ENCODE measurements around the gene DQX1. TPM values are rescaled to one million over a fixed set of nuclear protein-coding genes. Genes with fewer than 3 reads are reported as not detected.

The DQX1 gene
- total RNA-seq, 3 donors from 2014 or later (not counting 1 experiment from before 2014, with no cell fraction given): 0.21 to 0.43 TPM; not detected in 1

DNA sequence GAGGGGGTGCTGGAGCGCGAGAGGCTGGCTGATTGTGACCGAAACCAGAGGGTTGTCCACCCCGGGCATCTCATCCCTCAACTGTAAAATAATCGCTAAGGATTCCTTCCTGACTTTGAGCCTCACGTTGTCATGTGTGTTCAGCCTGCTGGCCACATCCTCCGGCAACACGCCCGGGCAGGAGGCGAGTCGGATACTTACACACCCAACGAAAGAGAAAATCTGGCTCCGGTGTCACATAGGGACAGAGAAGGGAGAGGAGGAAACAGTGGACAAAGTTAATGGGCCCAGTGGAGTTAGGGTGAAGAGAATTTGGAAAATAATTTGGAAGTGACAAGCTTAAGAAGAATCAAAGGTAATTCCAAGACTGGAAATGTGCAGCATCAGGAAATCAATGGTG is 9.4 kb downstream of the DQX1 start:
- intact Hi-C loops (cut with micrococcal nuclease): loop anchor here (1.0 kb wide), 1 partner anchor 13 kb away; the partner anchor contains the start of genes AUP1 and HTRA2
- ATAC-seq: no peak
- no peak overlapping the region for H3K27ac Mint-ChIP-seq

DNA sequence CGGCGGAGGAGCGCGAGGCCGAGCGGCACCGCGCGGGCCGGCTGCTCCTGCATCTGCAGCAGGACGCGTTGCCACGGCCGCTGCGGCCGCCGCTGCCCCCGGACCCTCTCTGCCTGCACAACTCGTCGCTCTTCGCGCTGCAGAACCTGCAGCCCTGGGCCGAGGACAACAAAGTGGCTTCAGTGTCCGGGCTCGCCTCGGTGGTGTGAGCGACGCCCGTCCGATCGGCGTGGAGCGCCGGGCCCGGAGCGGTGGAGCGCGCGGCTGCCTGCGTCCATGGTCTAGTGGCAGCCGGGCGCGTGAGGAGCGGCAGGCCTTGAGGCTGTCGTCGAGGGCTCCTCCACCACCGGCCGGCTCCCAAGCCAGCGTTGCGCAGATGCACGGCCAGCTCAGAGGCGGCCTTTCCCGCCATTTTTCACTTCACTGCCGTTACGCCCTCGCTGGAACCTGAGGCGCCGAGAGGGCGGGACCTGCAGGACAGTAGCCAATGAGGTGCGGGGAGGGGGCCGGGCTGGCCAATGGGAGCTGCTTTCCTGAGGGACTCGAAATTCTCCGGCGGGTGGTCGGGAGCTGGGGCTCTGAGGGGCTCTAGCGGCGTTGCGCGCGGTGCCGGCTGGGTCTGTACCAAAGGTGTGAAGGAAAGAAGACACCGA is 9.9 kb downstream of the DQX1 start:
- Mint-ChIP-seq H3K4me1 (peaks cover 10 to 20% of the 10 kb centered on the region in 2 donors), H3K36me3 (no peaks in the 10 kb centered on the region), H3K4me3 (peak overlapping the region; percentile 86), H3K27me3 (ENCODE audit: low read depth in 2 of 2) (peaks cover 73 to 78% of the 10 kb centered on the region in 2 donors), H3K27ac (no peak overlapping the region), H3K9me3 (no peaks in the 10 kb centered on the region)
- intact Hi-C loops (cut with micrococcal nuclease): loop anchor here (1.0 kb wide), 1 partner anchor 13 kb away; the partner anchor contains the start of genes AUP1 and HTRA2
- peak overlapping the region; percentile 21 for H3K4me3 ChIP-seq (ENCODE audit: low read length)
- TF ChIP-seq, protein P1, sequence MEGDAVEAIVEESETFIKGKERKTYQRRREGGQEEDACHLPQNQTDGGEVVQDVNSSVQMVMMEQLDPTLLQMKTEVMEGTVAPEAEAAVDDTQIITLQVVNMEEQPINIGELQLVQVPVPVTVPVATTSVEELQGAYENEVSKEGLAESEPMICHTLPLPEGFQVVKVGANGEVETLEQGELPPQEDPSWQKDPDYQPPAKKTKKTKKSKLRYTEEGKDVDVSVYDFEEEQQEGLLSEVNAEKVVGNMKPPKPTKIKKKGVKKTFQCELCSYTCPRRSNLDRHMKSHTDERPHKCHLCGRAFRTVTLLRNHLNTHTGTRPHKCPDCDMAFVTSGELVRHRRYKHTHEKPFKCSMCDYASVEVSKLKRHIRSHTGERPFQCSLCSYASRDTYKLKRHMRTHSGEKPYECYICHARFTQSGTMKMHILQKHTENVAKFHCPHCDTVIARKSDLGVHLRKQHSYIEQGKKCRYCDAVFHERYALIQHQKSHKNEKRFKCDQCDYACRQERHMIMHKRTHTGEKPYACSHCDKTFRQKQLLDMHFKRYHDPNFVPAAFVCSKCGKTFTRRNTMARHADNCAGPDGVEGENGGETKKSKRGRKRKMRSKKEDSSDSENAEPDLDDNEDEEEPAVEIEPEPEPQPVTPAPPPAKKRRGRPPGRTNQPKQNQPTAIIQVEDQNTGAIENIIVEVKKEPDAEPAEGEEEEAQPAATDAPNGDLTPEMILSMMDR (IDR thresholded peaks at IDR 0.05): no peak
- peaks cover 65% of the 10 kb centered on the region for H3K27me3 ChIP-seq (ENCODE audit: control insufficient read depth, insufficient read depth, low read length)
- H3K9me3 ChIP-seq (ENCODE audit: control insufficient read depth, insufficient read depth, low read length): no peaks in the 10 kb centered on the region
- H3K4me1 ChIP-seq (ENCODE audit: control insufficient read depth, insufficient read depth, low read length): peaks cover 31% of the 10 kb centered on the region
- DNase-seq: peak; percentile 65 to 79
- no peaks in the 10 kb centered on the region for H3K36me3 ChIP-seq (ENCODE audit: control insufficient read depth, insufficient read depth, low read length)
- WGBS (ENCODE audit: insufficient coverage): 4% methylated on average over 72 of the region's 72 CpGs
- no peak overlapping the region for H3K27ac ChIP-seq (ENCODE audit: low read length)
- peak; percentile 79 to 88 (median 86) for ATAC-seq

More for the DNA sequence above, 9.4 kb downstream of the DQX1 start:
- no peaks in the 10 kb centered on the region for H3K36me3 Mint-ChIP-seq
- H3K4me3 ChIP-seq (ENCODE audit: low read length): peak overlapping the region; percentile 21
- peak overlapping the region; percentile 86 for H3K4me3 Mint-ChIP-seq
- no peaks in the 10 kb centered on the region for H3K9me3 ChIP-seq (ENCODE audit: control insufficient read depth, insufficient read depth, low read length)
- peaks cover 10 to 20% of the 10 kb centered on the region in 2 donors for H3K4me1 Mint-ChIP-seq
- WGBS (ENCODE audit: insufficient coverage): 67% methylated on average over 13 of the region's 13 CpGs
- no peak for DNase-seq
- peaks cover 68 to 72% of the 10 kb centered on the region in 2 donors for H3K27me3 Mint-ChIP-seq (ENCODE audit: low read depth in 2 of 2)
- H3K4me1 ChIP-seq (ENCODE audit: control insufficient read depth, insufficient read depth, low read length): peaks cover 31% of the 10 kb centered on the region
- H3K36me3 ChIP-seq (ENCODE audit: control insufficient read depth, insufficient read depth, low read length): no peaks in the 10 kb centered on the region
- H3K27me3 ChIP-seq (ENCODE audit: control insufficient read depth, insufficient read depth, low read length): peaks cover 61% of the 10 kb centered on the region
- TF ChIP-seq, protein P1 (IDR thresholded peaks at IDR 0.05): no peak
- no peaks in the 10 kb centered on the region for H3K9me3 Mint-ChIP-seq
- no peak overlapping the region for H3K27ac ChIP-seq (ENCODE audit: low read length)

DNA sequence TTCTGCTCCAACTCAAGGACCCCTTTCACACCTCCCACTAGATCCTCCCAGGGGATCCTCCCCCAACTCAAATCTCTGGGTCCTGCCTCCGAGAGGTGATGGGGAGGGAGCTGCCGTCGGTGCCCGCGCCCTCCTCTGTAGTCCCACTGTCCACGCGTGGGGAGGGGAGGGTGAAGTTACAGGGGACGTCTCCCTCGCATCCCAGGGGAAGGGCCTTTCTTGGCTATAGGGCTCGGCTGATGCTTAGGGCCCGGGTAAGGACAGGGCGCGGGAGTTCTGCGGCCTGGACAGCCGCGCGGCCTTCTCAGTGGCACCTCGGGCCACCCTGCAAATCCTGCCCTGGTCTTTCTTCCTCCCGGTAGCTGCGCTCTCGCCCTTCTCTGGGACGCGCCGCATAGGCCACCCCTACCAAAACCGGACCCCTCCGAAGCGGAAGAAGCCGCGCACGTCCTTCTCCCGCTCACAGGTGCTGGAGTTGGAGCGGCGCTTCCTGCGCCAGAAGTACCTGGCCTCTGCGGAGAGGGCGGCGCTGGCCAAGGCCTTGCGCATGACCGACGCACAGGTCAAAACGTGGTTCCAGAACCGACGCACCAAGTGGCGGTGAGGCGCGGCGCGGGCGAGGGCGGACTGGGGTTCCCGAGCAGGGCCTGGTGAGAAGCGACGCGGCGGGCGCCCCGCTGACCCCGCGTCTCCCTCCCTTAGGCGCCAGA is 10.6 kb downstream of the DQX1 start:
- no peak overlapping the region for H3K27ac Mint-ChIP-seq
- 7% methylated on average over 60 of the region's 60 CpGs for WGBS (ENCODE audit: insufficient coverage)
- Histone ChIP-seq H3K4me1 (ENCODE audit: control insufficient read depth, insufficient read depth, low read length) (peaks cover 31% of the 10 kb centered on the region), H3K36me3 (ENCODE audit: control insufficient read depth, insufficient read depth, low read length) (no peaks in the 10 kb centered on the region), H3K4me3 (ENCODE audit: low read length) (no peak overlapping the region), H3K27me3 (ENCODE audit: control insufficient read depth, insufficient read depth, low read length) (peaks cover 66% of the 10 kb centered on the region), H3K27ac (ENCODE audit: low read length) (no peak overlapping the region), H3K9me3 (ENCODE audit: control insufficient read depth, insufficient read depth, low read length) (no peaks in the 10 kb centered on the region)
- intact Hi-C loops (cut with micrococcal nuclease): no loop called here
- H3K4me1 Mint-ChIP-seq: peaks cover 10 to 20% of the 10 kb centered on the region in 2 donors
- DNase-seq (peak in 1 of 2 donors; percentile 38), ATAC-seq (peak in 2 of 3 donors; percentile 16 to 40)
- peaks cover 73 to 82% of the 10 kb centered on the region in 2 donors for H3K27me3 Mint-ChIP-seq (ENCODE audit: low read depth in 2 of 2)
- H3K9me3 Mint-ChIP-seq: no peaks in the 10 kb centered on the region
- TF ChIP-seq, protein P1 (IDR thresholded peaks at IDR 0.05): no peak
- no peaks in the 10 kb centered on the region for H3K36me3 Mint-ChIP-seq
- peak overlapping the region; percentile 75 for H3K4me3 Mint-ChIP-seq
